HG03196 (cell line): ENCODE measurements around the gene HDAC9.

ENCODE experiments used
- ATAC-seq: cut with Tn5 transposase; IDR thresholded peaks from one replicate; pipeline ENCODE4 v1.9.1; 2021; ENCODE audit not compliant: unreplicated experiment

HDAC9 gene

GRCh38 chr7:18828260-18828993 is 332.9 kb downstream of the HDAC9 start:
- ATAC-seq = no peak

DNA sequence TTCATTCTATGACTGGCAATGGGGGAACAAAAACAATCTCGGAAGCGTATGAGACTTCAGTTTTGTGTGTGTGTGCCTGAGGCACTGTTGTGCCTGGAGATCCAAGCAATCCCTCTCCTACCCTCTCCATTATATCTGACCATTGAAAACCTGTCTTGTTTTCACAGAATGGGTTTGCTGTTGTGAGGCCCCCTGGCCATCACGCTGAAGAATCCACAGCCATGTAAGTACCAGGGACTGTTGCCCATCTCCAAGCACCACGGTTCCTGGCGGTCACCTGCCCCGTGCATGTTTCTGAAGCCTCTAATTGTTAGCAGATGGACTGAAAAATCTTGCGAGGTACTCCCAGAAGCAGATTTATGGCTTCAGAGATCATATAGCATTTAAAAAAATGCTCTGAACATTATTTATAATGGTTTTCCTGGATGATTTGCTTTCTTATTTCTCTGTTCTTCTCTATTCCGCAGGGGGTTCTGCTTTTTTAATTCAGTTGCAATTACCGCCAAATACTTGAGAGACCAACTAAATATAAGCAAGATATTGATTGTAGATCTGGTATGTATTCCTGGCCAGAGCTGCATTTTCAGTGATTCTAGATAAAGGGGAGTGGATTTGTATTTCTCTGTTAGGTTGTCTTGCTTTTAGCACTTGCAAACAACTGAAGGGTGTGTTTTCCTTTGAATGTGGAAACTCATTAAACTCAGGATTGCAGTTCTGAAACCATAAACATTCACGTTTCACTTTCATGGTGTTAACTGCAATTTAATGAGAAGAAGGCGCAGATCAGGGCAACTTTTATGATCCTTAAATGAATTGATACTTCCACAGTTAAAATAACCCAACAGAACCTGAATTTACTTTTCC is 333.7 kb downstream of the HDAC9 start:
- ATAC-seq = no peak

GRCh38 chr7:18829858-18830285 is 334.3 kb downstream of the HDAC9 start:
- no peak for ATAC-seq

DNA sequence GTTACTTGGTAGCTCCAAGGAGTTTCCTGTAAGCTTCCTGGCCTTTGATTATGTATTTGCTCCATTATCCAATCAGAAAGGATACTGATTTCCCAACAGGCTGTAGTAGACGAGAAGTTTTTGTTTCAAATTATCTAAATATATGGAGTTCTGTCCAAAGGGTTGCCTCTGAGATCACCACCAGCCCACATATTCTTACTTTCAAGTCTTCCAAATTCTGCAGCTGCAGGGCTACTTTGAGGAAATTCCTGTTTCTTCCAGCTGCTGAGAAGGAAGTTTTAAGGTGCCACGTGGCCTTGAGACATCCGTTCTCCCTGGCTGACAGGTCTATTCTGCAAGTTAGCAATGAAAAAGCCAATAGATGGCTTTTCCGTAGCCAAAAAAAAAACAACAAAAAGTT is 335.9 kb downstream of the HDAC9 start:
- ATAC-seq = no peak

DNA sequence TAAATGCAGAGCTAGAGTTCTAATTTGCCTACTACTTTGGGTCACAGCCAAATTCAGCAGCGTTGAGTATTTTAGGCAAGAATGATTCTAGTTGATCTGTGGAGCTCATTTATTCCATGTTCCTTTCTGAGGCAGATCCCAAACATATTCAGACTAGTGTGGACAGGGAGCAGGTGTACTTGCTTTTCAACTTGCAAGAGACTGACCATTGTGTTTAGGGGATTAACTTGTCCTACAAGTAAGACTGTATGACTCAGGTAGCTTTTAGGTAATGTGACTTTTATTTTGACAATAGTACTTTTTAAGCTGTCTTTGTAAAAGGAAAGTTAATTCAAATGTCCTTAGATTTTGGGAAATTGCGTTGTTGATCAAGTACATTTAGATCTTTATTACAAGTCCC is 336.4 kb downstream of the HDAC9 start:
- ATAC-seq = no peak

- ATAC-seq = no peak
These were observed 339.0 kb downstream of the HDAC9 start for GRCh38 chr7:18834577-18834976.

GRCh38 chr7:18835001-18835690 is 339.6 kb downstream of the HDAC9 start:
- no peak for ATAC-seq

GRCh38 chr7:18843979-18844378 is 348.4 kb downstream of the HDAC9 start:
- ATAC-seq = no peak

DNA sequence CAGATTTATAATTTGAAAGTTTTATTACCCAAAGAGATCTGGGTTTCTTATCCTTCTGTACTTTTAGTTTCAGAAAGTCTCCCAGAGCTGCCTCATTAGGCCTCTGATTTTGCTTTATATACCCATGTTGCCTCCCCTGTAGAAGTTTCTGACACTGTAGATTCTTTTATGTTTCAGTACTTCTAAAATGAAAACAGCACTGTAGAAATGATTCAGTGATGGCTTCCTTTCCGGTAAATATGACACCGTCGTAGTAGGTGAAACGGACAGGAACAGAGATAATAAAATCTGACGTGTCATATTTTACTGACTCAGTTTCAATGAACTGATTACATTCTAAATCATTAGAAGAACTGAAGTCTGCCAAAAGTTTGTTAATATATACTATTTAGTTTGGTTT is 349.2 kb downstream of the HDAC9 start:
- ATAC-seq = no peak

DNA sequence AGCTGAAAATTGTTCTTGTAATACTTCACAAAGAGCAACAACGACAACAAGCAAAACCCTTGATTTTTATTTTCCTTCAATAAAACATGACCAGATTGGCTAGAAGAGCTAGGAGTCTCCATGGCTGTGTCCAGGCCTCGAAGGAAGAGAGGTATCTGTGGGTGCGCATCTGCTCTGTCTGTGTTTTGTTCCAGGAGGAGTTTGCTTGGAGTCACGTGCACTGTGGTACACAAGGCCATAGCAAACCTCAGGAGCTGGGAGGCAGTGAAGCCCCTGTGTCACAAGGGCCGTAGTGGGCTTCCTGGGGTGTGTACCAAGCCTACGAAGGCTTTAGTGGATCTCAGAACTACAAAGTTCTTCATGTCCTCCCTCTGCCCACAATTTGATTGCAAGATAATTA is 350.2 kb downstream of the HDAC9 start:
- no peak for ATAC-seq

DNA sequence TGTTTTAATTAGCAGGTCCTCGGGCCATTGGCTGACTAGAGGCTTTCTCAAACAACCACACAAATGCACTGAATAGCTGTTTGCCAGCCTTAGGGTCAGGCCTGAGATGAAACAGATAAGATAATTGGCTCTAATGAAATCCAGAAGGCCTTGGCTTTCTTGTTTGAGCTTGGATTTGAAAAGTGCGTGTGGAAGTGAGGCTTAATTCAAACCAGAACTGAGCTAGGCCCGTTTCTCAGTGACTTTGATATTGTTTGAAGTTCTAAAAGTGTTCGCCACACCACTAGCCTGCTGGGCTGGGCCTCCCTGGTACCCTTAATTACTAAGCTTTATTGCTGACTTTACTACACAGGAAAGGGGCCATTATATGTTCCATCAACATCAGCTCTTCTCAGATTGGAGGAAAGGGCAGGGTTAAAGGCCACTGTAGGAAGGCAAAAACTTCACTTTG is 351.2 kb downstream of the HDAC9 start:
- ATAC-seq = no peak

DNA sequence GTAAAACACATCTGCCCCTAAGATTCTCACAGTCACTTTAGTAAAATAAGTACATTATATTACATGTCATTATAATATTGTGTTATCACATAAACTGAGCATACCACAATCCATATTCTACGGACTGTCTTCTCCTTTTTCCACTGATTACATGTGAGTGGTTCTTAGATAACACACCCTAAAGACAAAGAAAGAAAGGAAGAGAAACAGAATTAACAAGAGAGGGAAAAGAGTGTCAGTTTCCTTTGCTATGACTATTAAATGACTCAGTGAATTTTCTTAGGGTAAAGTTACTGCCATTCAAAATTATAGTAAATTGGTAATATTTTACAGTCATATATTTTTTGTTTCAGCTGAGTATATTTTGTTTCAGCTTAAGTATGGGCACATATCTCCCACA is 353.6 kb downstream of the HDAC9 start:
- no peak for ATAC-seq

- no peak for ATAC-seq
These were observed 360.2 kb downstream of the HDAC9 start for GRCh38 chr7:18855796-18856195.

- no peak for ATAC-seq
These were observed 362.7 kb downstream of the HDAC9 start for GRCh38 chr7:18858232-18858631.

GRCh38 chr7:18859318-18859717 is 363.8 kb downstream of the HDAC9 start:
- ATAC-seq = no peak

GRCh38 chr7:18860221-18860620 is 364.7 kb downstream of the HDAC9 start:
- no peak for ATAC-seq

DNA sequence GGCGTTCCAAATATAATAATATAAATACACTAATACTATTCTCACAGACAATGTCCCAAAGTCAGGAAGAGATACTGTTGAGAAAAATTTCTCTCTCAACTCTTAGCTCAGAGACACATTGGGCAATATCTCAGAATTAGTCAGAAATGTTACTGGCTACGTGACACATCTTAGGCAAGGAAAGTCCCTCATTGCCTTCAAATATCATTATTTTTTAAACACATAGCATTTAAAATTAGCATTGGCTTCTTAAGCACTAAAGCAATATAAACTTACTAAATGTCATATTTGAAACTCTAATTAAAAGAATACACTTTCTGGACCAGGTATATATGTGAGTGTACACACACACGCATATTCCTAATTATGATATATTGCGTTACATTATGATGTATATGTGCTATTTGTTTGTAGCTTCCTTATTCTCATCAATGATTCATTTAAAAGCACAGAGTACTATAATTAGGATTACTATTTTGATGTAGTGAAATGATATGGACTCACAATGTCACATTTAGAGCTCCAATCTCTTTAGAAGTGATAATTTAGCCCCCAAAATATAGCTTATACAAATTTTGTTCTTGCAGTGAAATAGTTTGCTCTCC is 366.1 kb downstream of the HDAC9 start:
- peak; percentile 65 for ATAC-seq

- ATAC-seq = no peak
These were observed 369.4 kb downstream of the HDAC9 start for GRCh38 chr7:18864967-18865366.

DNA sequence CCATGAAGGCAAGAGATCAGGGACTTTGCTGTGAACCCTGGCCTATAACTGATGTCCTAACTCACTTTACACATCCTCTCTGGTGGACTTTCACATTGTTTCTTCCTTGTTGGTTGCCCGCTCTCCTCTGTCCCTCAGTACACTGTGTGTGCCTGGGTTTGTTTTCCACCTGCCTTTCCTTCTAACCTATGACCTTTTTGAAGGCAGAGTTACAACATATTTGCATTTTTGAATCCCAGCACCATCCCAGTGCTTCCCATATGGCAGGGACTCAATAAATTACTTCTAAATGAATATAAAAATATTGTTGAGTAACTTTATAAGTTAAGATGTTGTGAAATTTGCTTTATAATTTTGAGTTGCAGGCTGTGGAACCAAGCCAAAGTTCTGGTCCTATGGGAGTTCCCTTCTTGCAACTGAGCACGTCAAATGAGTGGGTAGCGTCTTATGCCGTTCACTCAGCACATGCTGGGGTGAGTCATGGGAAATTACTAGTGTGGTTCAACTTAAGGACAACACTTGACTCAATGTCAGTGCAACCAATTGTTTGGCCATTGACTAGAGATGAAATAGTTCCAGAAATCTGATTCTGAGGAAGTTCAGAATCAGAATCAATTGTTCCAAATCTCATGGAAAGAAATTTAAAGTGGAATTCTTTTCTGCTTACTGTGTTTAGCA is 370.9 kb downstream of the HDAC9 start:
- peak; percentile 86 for ATAC-seq

DNA sequence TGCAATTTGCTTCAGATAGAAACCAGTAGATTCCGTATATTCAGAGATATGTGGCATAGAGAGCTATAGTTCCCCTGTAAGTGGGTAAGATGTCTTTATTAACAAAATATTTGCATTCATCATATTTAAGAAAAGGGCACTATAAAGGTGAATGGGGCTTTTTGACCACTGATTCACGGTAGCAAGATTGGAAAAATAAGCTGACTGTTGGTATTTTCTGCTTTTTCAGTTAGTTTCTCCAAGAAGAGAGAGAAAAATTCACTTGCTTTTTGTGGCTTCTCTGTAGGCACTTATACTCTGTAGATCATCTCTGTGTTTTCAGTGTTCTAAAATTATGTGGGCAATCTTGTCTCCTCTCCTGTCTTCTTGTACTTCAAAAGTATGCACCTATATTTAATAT is 376.8 kb downstream of the HDAC9 start:
- no peak for ATAC-seq
